K562 (cell line): Measurements from ENCODE around the gene LATS2.

Experiments used
- ETV5 ChIP-seq: sonication (generic); formaldehyde crosslinking; IDR thresholded peaks from 2 replicates; pipeline ENCODE4 v1.4.0; 2020; ENCODE audit warnings: low read depth, mild to moderate bottlenecking, missing genetic modification reagents
- FOS ChIP-seq: IDR thresholded peaks from 3 replicates; pipeline ENCODE4 v1.6.1; 2011; ENCODE audit not compliant: insufficient read length; ENCODE audit errors: extremely low read depth
- PHF20 ChIP-seq: fragments of 450-650 bp; IDR thresholded peaks from 2 replicates; pipeline ENCODE4 v1.6.1; 2018; ENCODE audit not compliant: partially characterized antibody
- SMAD3 ChIP-seq: fragments of 450-650 bp; formaldehyde crosslinking; conservative IDR thresholded peaks from 2 replicates; pipeline ENCODE4 v1.4.0; 2020; ENCODE audit warnings: mild to moderate bottlenecking
- SMARCA4 ChIP-seq: fragments of 450-650 bp; IDR thresholded peaks from 2 replicates; pipeline ENCODE4 v1.6.1; 2016
- ZNF274 ChIP-seq: IDR thresholded peaks from 2 replicates; pipeline ENCODE4 v1.6.1; 2011; ENCODE audit warnings: low read depth, mild to moderate bottlenecking, low read length, moderate library complexity, borderline replicate concordance
- TF ChIP-seq, protein P1 (sequence below): sonication (generic); formaldehyde crosslinking; IDR thresholded peaks from 2 replicates; pipeline ENCODE4 v1.8.0; 2022; ENCODE audit warnings: missing genetic modification reagents, mild to moderate bottlenecking, borderline replicate concordance
- TF ChIP-seq, protein P2 (sequence below), 3 experiments: IDR thresholded peaks in 2 of 3; conservative IDR thresholded peaks in 1 of 3; 2 replicates each; pipeline ENCODE4 v1.5.1; 2011 to 2012; ENCODE audit warnings: low read length in 3 of 3, mild to moderate bottlenecking in 3 of 3, control low read depth in 2 of 3, improper control_type of control experiment in 1 of 3, inconsistent platforms in 1 of 3, low read depth in 1 of 3, mixed read lengths in 1 of 3, moderate library complexity in 1 of 3; ENCODE audit not compliant: insufficient read depth in 2 of 3
- TF ChIP-seq, protein P3 (sequence below), 2 experiments: fragments of 450-650 bp; IDR thresholded peaks; 2 replicates each; pipeline ENCODE4 v1.6.1; 2016; ENCODE audit warnings: mild to moderate bottlenecking in 2 of 2, borderline replicate concordance in 1 of 2, low read depth in 1 of 2, moderate library complexity in 1 of 2

DNA sequence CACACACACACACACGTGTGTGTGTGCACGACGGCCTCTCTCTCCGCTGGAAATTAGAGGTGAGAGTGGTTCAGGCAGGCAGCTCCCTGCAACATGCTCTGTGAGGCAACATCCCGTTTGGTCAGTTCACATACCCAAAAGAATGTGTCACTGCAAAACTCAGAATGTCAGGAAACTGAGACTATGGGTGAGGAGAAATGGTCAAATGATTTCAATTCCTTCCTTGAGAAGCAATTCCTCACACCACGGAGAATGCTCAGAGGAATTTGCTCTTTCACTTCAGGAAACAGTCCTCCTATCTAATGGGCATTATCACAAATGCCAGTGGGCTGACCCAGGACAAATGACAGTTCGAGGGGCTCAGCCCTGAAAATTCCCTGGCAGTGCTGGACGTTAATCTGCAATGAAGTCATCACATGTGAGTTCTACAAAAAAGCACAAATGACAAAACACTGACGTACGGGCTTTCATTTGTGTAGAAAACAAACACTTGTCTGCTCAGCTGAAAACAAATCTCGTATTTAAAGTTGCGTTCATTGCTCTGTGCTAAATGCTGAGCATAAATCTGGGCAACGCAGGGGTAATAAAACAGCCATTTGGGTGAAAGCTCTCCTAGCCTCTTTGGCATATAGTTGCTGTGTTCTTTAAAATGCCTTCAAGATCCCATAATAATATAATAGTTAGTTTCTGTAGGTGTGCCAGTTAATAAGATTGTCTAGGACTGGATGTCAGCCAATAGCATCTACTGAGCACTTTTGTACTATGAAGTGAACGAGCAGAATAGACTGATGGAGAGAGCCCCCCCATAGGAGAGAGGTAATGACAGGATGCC lies 18.6 kb upstream of the LATS2 start:
- TF ChIP-seq FOS (no peak), ZNF274 (no peak), SMARCA4 (no peak), PHF20 (no peak), SMAD3 (no peak), ETV5 (CRISPR knock-in tag) (no peak)
- TF ChIP-seq, protein P1, sequence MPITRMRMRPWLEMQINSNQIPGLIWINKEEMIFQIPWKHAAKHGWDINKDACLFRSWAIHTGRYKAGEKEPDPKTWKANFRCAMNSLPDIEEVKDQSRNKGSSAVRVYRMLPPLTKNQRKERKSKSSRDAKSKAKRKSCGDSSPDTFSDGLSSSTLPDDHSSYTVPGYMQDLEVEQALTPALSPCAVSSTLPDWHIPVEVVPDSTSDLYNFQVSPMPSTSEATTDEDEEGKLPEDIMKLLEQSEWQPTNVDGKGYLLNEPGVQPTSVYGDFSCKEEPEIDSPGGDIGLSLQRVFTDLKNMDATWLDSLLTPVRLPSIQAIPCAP (CRISPR knock-in tag) = no peak
- TF ChIP-seq, protein P2, sequence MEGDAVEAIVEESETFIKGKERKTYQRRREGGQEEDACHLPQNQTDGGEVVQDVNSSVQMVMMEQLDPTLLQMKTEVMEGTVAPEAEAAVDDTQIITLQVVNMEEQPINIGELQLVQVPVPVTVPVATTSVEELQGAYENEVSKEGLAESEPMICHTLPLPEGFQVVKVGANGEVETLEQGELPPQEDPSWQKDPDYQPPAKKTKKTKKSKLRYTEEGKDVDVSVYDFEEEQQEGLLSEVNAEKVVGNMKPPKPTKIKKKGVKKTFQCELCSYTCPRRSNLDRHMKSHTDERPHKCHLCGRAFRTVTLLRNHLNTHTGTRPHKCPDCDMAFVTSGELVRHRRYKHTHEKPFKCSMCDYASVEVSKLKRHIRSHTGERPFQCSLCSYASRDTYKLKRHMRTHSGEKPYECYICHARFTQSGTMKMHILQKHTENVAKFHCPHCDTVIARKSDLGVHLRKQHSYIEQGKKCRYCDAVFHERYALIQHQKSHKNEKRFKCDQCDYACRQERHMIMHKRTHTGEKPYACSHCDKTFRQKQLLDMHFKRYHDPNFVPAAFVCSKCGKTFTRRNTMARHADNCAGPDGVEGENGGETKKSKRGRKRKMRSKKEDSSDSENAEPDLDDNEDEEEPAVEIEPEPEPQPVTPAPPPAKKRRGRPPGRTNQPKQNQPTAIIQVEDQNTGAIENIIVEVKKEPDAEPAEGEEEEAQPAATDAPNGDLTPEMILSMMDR (IDR thresholded peaks at IDR 0.05 in 2 of 3, conservative IDR thresholded peaks at IDR 0.05 in 1 of 3; ENCODE audit: insufficient read depth in 2 of 3, low read depth in 1 of 3, low read length in 3 of 3) = no peak
- TF ChIP-seq, protein P3, sequence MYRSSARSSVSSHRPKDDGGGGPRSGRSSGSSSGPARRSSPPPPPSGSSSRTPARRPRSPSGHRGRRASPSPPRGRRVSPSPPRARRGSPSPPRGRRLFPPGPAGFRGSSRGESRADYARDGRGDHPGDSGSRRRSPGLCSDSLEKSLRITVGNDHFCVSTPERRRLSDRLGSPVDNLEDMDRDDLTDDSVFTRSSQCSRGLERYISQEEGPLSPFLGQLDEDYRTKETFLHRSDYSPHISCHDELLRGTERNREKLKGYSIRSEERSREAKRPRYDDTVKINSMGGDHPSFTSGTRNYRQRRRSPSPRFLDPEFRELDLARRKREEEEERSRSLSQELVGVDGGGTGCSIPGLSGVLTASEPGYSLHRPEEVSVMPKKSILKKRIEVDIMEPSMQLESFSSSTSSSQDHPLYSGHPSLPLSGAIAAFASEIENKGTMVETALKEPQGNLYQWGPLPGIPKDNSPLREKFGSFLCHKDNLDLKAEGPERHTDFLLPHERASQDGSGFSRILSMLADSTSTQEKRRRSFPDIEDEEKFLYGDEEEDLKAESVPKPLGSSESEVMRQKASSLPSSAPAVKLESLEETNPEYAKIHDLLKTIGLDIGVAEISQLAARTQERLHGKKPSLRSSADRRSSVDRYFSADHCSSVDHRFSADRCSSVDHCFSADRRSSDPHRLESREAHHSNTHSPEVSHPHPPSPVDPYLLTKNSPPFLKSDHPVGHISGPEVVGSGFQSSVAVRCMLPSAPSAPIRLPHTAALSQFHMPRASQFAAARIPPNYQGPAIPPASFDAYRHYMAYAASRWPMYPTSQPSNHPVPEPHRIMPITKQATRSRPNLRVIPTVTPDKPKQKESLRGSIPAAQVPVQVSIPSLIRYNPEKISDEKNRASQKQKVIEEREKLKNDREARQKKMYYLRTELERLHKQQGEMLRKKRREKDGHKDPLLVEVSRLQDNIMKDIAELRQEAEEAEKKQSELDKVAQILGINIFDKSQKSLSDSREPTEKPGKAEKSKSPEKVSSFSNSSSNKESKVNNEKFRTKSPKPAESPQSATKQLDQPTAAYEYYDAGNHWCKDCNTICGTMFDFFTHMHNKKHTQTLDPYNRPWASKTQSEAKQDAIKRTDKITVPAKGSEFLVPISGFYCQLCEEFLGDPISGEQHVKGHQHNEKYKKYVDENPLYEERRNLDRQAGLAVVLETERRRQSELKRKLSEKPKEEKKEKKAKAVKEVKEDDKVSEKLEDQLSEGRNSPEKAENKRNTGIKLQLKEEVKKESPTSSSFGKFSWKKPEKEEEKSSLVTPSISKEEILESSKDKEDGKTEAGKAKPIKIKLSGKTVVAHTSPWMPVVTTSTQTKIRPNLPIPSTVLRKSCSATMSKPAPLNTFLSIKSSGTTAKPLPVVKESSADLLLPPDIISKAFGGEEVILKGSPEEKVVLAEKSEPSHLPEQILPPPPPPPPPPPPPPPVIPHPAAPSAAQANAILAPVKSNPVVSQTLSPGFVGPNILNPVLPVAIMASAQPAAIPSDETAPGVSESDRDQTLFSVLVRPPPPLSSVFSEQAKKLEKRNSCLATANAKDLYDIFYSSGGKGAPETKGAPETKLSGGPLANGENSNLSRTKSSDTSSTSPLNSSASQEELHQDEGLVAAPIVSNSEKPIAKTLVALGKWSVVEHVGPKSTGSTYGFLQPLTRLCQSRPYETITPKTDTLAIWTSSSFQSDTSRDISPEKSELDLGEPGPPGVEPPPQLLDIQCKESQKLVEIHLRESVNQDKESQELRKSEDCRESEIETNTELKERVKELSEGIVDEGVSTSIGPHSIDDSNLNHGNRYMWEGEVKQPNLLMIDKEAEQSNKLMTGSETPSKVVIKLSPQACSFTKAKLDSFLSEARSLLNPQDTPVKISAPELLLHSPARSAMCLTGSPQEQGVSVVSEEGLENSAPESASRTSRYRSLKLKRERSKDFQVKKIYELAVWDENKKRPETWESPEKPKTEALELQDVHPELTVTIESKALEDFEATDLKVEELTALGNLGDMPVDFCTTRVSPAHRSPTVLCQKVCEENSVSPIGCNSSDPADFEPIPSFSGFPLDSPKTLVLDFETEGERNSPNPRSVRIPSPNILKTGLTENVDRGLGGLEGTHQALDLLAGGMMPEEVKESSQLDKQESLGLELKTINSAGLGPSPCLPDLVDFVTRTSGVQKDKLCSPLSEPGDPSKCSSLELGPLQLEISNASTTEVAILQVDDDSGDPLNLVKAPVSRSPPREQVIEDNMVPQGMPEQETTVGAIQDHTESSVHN (IDR thresholded peaks at IDR 0.05; ENCODE audit: borderline replicate concordance in 1 of 2, low read depth in 1 of 2) = no peak
